IMR-90 (cell line): Measurements from ENCODE around the gene CYP4V2. TPM values are rescaled to one million over a fixed set of nuclear protein-coding genes. Genes with fewer than 3 reads are reported as not detected.

Experiments used
- ATAC-seq: fragments of 200-7000 bp; cut with Tn5 transposase; 2 replicates; pipeline ENCODE4 v1.9.1; 2020; ENCODE audit warnings: low read depth, mild to moderate bottlenecking, moderate library complexity
- BruUV-seq: library from RNA; stranded (reverse); fragments of 400-500 nt; replicated peaks from 2 replicates; lab custom pipeline; 2021; lab: Mats Ljungman, UMichigan
- CTCF ChIA-PET: fragments of 300-600 bp; formaldehyde crosslinking; extraction: SDS; loops from one replicate; lab custom pipeline; 2021; ENCODE audit warnings: antibody characterized with exemption; lab: Yijun Ruan, JAX
- POLR2A ChIA-PET: fragments of 300-600 bp; sonication (Branson Sonifier 250); formaldehyde crosslinking; loops from one replicate; lab custom pipeline; 2022; ENCODE audit warnings: antibody characterized with exemption; ENCODE audit not compliant: unreplicated experiment; lab: Charles Lee
- DNase-seq: peaks from one replicate; pipeline ENCODE4 v3.0.0; 2013
- H2AFZ ChIP-seq: replicated peaks from 2 replicates; pipeline ENCODE3; 2013; ENCODE audit warnings: low read length, mild to moderate bottlenecking; ENCODE audit not compliant: poor library complexity
- H2AK5ac ChIP-seq: 2 replicates; pipeline ENCODE4 v1.6.1; 2013; ENCODE audit warnings: low read depth, low read length, inconsistent platforms
- H2AK9ac ChIP-seq: replicated peaks from 2 replicates; pipeline ENCODE3; 2013; ENCODE audit warnings: mild to moderate bottlenecking, low read depth, low read length, moderate library complexity; ENCODE audit not compliant: poor library complexity
- H2BK120ac ChIP-seq: 2 replicates; pipeline ENCODE4 v1.6.1; 2013; ENCODE audit warnings: low read depth, low read length, inconsistent platforms
- H2BK15ac ChIP-seq: 3 replicates; pipeline ENCODE4 v1.6.1; 2013; ENCODE audit warnings: low read depth, low read length, inconsistent platforms
- H2BK20ac ChIP-seq: 2 replicates; pipeline ENCODE4 v1.6.1; 2013; ENCODE audit warnings: low read depth, mild to moderate bottlenecking, inconsistent platforms, low read length, moderate library complexity
- H2BK5ac ChIP-seq: 2 replicates; pipeline ENCODE4 v1.6.1; 2013; ENCODE audit warnings: mild to moderate bottlenecking, low read depth, low read length, inconsistent platforms; ENCODE audit not compliant: poor library complexity, severe bottlenecking
- H3K14ac ChIP-seq: replicated peaks from 2 replicates; pipeline ENCODE4 v1.6.1; 2013; ENCODE audit warnings: low read depth, low read length, inconsistent platforms
- H3K18ac ChIP-seq: 2 replicates; pipeline ENCODE4 v1.6.1; 2013; ENCODE audit warnings: low read depth, low read length, control low read depth
- H3K23ac ChIP-seq: 2 replicates; pipeline ENCODE4 v1.6.1; 2013; ENCODE audit warnings: low read depth, low read length, inconsistent platforms
- H3K27ac ChIP-seq: 2 replicates; pipeline ENCODE4 v1.5.1; 2013; ENCODE audit warnings: mild to moderate bottlenecking, control low read depth, low read length; ENCODE audit not compliant: insufficient read depth
- H3K27me3 ChIP-seq: 2 replicates; pipeline ENCODE4 v1.6.1; 2013; ENCODE audit warnings: low read length; ENCODE audit not compliant: control insufficient read depth, insufficient read depth
- H3K36me3 ChIP-seq: 2 replicates; pipeline ENCODE4 v1.6.1; 2013; ENCODE audit warnings: low read length, mixed read lengths; ENCODE audit not compliant: control insufficient read depth, insufficient read depth
- H3K4ac ChIP-seq: 2 replicates; pipeline ENCODE4 v1.6.1; 2013; ENCODE audit warnings: low read depth, low read length, inconsistent platforms
- H3K4me1 ChIP-seq: 2 replicates; pipeline ENCODE4 v1.6.1; 2013; ENCODE audit warnings: low read length, mixed read lengths; ENCODE audit not compliant: control insufficient read depth, insufficient read depth
- H3K4me2 ChIP-seq: 2 replicates; pipeline ENCODE4 v1.6.1; 2013; ENCODE audit warnings: low read depth, mild to moderate bottlenecking, control low read depth, low read length, moderate library complexity
- H3K4me3 ChIP-seq: 2 replicates; pipeline ENCODE4 v1.5.1; 2013; ENCODE audit warnings: low read depth, mild to moderate bottlenecking, control low read depth, low read length, moderate library complexity; ENCODE audit not compliant: insufficient read depth
- H3K56ac ChIP-seq: 2 replicates; pipeline ENCODE4 v1.6.1; 2013; ENCODE audit warnings: low read length, inconsistent platforms; ENCODE audit not compliant: insufficient read depth; ENCODE audit errors: extremely low read depth
- H3K79me1 ChIP-seq, 2 experiments: 2 replicates each; pipeline ENCODE4 v1.6.1; 2013; ENCODE audit warnings: low read length in 2 of 2, inconsistent platforms in 1 of 2, low read depth in 1 of 2
- H3K9ac ChIP-seq: 2 replicates; pipeline ENCODE4 v1.6.1; 2013; ENCODE audit warnings: low read depth, low read length, control low read depth
- H3K9me1 ChIP-seq: 2 replicates; pipeline ENCODE4 v1.6.1; 2013; ENCODE audit warnings: low read length, inconsistent platforms; ENCODE audit not compliant: insufficient read depth
- H3K9me3 ChIP-seq: 2 replicates; pipeline ENCODE4 v1.6.1; 2013; ENCODE audit warnings: low read length; ENCODE audit not compliant: control insufficient read depth, insufficient read depth
- H4K20me1 ChIP-seq: 2 replicates; pipeline ENCODE4 v1.6.1; 2013; ENCODE audit warnings: low read length, inconsistent platforms; ENCODE audit not compliant: insufficient read depth
- H4K5ac ChIP-seq: 2 replicates; pipeline ENCODE4 v1.6.1; 2013; ENCODE audit warnings: mild to moderate bottlenecking, low read depth, low read length, control low read depth
- H4K8ac ChIP-seq, 2 experiments: 2 replicates each; pipeline ENCODE4 v1.6.1; 2013; ENCODE audit warnings: low read depth in 2 of 2, low read length in 2 of 2, control low read depth in 1 of 2, inconsistent platforms in 1 of 2
- H4K91ac ChIP-seq: 2 replicates; pipeline ENCODE4 v1.6.1; 2013; ENCODE audit warnings: low read depth, low read length, inconsistent platforms; ENCODE audit not compliant: insufficient read depth
- BHLHE40 ChIP-seq: fragments of 150-350 bp; IDR thresholded peaks from 2 replicates; pipeline ENCODE4 v1.6.1; 2016; ENCODE audit warnings: mild to moderate bottlenecking, low read depth, low read length
- CEBPB ChIP-seq: IDR thresholded peaks from 2 replicates; pipeline ENCODE4 v1.6.1; 2012; ENCODE audit warnings: low read depth, low read length, improper control_type of control experiment
- CHD1 ChIP-seq: IDR thresholded peaks from 2 replicates; pipeline ENCODE4 v1.6.1; 2012; ENCODE audit warnings: low read depth, low read length, improper control_type of control experiment
- FOS ChIP-seq: fragments of 150-350 bp; IDR thresholded peaks from 2 replicates; pipeline ENCODE4 v1.6.1; 2016; ENCODE audit warnings: low read depth, low read length
- MAFK ChIP-seq: IDR thresholded peaks from 2 replicates; pipeline ENCODE4 v1.6.1; 2012; ENCODE audit warnings: low read depth, low read length, improper control_type of control experiment
- MAZ ChIP-seq: IDR thresholded peaks from 2 replicates; pipeline ENCODE4 v1.6.1; 2012; ENCODE audit warnings: low read depth, mild to moderate bottlenecking, low read length, improper control_type of control experiment, moderate library complexity, borderline replicate concordance
- MXI1 ChIP-seq: IDR thresholded peaks from 2 replicates; pipeline ENCODE4 v1.6.1; 2012; ENCODE audit warnings: low read depth, mild to moderate bottlenecking, low read length, moderate library complexity, borderline replicate concordance
- NFE2L2 ChIP-seq: fragments of 150-350 bp; IDR thresholded peaks from 2 replicates; pipeline ENCODE4 v1.6.1; 2016; ENCODE audit warnings: low read depth, mild to moderate bottlenecking, low read length
- POLR2A ChIP-seq: IDR thresholded peaks from 2 replicates; pipeline ENCODE4 v1.6.1; 2012; ENCODE audit warnings: mild to moderate bottlenecking, low read depth, low read length
- RAD21 ChIP-seq: IDR thresholded peaks from 2 replicates; pipeline ENCODE4 v1.6.1; 2012; ENCODE audit warnings: low read length, improper control_type of control experiment
- RCOR1 ChIP-seq: IDR thresholded peaks from 2 replicates; pipeline ENCODE4 v1.6.1; 2012; ENCODE audit warnings: mild to moderate bottlenecking, low read length, improper control_type of control experiment; ENCODE audit not compliant: insufficient replicate concordance
- RFX5 ChIP-seq: IDR thresholded peaks from 2 replicates; pipeline ENCODE4 v1.8.0; 2012; ENCODE audit warnings: low read depth, mild to moderate bottlenecking, low read length, moderate library complexity
- SMC3 ChIP-seq: fragments of 150-350 bp; IDR thresholded peaks from 2 replicates; pipeline ENCODE4 v1.6.1; 2016; ENCODE audit warnings: low read depth, mild to moderate bottlenecking, antibody characterized with exemption, low read length, moderate library complexity
- WGBS, 2 experiments: methylation state at CpG; one replicate each; pipeline versions ENCODE4 v1.1.5 to v1.1.7; 2013; ENCODE audit warnings: missing lambda C conversion rate in 2 of 2; ENCODE audit not compliant: insufficient read length in 1 of 2; ENCODE audit errors: extremely low coverage in 2 of 2; 5-methylcytosine and 5-hydroxymethylcytosine counted together
- dilution Hi-C: fragments of 300-500 bp; cut with HindIII; formaldehyde crosslinking; loops from one replicate; pipeline ENCODE4 v1.14.3; 2018; ENCODE audit warnings: low sequenced_read_pairs; ENCODE audit not compliant: unreplicated experiment
- in situ Hi-C: fragments of 300-500 bp; cut with MboI; formaldehyde crosslinking; loops from 3 replicates; pipeline ENCODE4 v1.14.3; 2019; ENCODE audit warnings: low sequenced_read_pairs, inconsistent platforms, mixed read lengths
- intact Hi-C: fragments of 100-400 bp; cut with micrococcal nuclease; formaldehyde crosslinking; loops from 2 replicates; pipeline ENCODE4 v1.10.0; 2022
- polyA plus RNA-seq, 3 experiments: library from polyadenylated mRNA; depleted of rRNA; stranded (reverse); fragments of >200 nt; gene quantifications; 2 replicates each; pipeline ENCODE4 v1.2.3, GENCODE V29; 2012; ENCODE audit warnings: low replicate concordance in 1 of 3
- total RNA-seq: library from RNA; depleted of rRNA; stranded (reverse); fragments of >200 nt; gene quantifications from 2 replicates; pipeline ENCODE4 v1.2.3, GENCODE V29; 2012
- TF ChIP-seq, protein P1 (sequence below): conservative IDR thresholded peaks from 2 replicates; pipeline ENCODE4 v1.5.1; 2012; ENCODE audit warnings: mild to moderate bottlenecking, low read depth, low read length, improper control_type of control experiment
- TF ChIP-seq, protein P2 (sequence below): fragments of 150-350 bp; IDR thresholded peaks from 2 replicates; pipeline ENCODE4 v1.6.1; 2016; ENCODE audit warnings: low read depth, mild to moderate bottlenecking, low read length, moderate library complexity, borderline replicate concordance
- TF ChIP-seq, protein P3 (sequence below): fragments of 150-350 bp; IDR thresholded peaks from 2 replicates; pipeline ENCODE4 v1.6.1; 2017; ENCODE audit warnings: mild to moderate bottlenecking, antibody characterized with exemption, low read length, low read depth

Gene CYP4V2
- total and polyA plus RNA-seq, 2 of the 4 experiments (the other 2 are of a cell fraction) = 3.9 to 4.1 TPM

DNA sequence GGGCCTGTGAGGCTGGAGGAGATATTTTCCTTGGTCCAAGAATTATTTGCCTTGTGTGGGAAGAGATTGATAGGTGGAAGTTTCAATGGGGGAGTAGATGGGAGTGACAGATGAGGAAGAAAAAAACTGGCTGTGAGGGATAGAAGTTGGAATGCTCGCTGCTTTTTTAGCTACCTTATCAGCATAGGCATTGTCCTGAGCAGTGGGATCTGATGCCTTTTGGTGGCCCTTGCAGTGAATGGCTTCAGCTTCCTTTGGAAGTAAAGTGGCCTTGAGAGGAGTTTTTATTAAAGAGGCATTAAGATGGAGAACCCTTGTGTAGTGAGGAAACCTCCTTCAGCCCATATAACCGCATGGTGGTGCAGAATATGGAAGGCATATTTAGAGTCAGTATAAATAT, 52.0 kb downstream of the CYP4V2 start:
- no peak overlapping the region for H2AK9ac ChIP-seq
- H3K9ac ChIP-seq = no peak overlapping the region
- H3K36me3 ChIP-seq = no peaks in the 10 kb centered on the region
- H2BK5ac ChIP-seq = no peak overlapping the region
- no peak overlapping the region for H4K91ac ChIP-seq
- H3K4me2 ChIP-seq = no peak overlapping the region
- DNase-seq = no peak
- H3K4ac ChIP-seq = no peak overlapping the region
- H3K4me3 ChIP-seq = no peak overlapping the region
- H3K23ac ChIP-seq = no peak overlapping the region
- no peak overlapping the region for H3K56ac ChIP-seq
- no peaks in the 10 kb centered on the region for H3K79me1 ChIP-seq
- no peak overlapping the region for H3K14ac ChIP-seq
- no peak overlapping the region for H2AFZ ChIP-seq
- H3K27ac ChIP-seq = no peak overlapping the region
- TF ChIP-seq FOS (no peak), RFX5 (no peak), RAD21 (no peak), CEBPB (no peak), MAFK (no peak), SMC3 (no peak), RCOR1 (no peak), MXI1 (no peak), CHD1 (no peak), MAZ (no peak), BHLHE40 (no peak), NFE2L2 (no peak), POLR2A (no peak)
- TF ChIP-seq, protein P1, sequence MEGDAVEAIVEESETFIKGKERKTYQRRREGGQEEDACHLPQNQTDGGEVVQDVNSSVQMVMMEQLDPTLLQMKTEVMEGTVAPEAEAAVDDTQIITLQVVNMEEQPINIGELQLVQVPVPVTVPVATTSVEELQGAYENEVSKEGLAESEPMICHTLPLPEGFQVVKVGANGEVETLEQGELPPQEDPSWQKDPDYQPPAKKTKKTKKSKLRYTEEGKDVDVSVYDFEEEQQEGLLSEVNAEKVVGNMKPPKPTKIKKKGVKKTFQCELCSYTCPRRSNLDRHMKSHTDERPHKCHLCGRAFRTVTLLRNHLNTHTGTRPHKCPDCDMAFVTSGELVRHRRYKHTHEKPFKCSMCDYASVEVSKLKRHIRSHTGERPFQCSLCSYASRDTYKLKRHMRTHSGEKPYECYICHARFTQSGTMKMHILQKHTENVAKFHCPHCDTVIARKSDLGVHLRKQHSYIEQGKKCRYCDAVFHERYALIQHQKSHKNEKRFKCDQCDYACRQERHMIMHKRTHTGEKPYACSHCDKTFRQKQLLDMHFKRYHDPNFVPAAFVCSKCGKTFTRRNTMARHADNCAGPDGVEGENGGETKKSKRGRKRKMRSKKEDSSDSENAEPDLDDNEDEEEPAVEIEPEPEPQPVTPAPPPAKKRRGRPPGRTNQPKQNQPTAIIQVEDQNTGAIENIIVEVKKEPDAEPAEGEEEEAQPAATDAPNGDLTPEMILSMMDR = no peak
- TF ChIP-seq, protein P2, sequence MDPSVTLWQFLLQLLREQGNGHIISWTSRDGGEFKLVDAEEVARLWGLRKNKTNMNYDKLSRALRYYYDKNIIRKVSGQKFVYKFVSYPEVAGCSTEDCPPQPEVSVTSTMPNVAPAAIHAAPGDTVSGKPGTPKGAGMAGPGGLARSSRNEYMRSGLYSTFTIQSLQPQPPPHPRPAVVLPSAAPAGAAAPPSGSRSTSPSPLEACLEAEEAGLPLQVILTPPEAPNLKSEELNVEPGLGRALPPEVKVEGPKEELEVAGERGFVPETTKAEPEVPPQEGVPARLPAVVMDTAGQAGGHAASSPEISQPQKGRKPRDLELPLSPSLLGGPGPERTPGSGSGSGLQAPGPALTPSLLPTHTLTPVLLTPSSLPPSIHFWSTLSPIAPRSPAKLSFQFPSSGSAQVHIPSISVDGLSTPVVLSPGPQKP = no peak
- TF ChIP-seq, protein P3, sequence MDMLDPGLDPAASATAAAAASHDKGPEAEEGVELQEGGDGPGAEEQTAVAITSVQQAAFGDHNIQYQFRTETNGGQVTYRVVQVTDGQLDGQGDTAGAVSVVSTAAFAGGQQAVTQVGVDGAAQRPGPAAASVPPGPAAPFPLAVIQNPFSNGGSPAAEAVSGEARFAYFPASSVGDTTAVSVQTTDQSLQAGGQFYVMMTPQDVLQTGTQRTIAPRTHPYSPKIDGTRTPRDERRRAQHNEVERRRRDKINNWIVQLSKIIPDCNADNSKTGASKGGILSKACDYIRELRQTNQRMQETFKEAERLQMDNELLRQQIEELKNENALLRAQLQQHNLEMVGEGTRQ = no peak
- ATAC-seq = no peak
- no peak overlapping the region for H2AK5ac ChIP-seq
- no CpG with 5 or more reads among the region's 2 CpGs for WGBS, 2 experiments
- no TSS peak for BruUV-seq
- no peak overlapping the region for H2BK20ac ChIP-seq
- no peaks in the 10 kb centered on the region for H4K20me1 ChIP-seq
- no peak overlapping the region for H2BK120ac ChIP-seq
- ChIA-PET CTCF (no interaction called here), POLR2A (no interaction called here)
- in situ Hi-C loops (no loop called here), intact Hi-C loops (no loop called here), dilution Hi-C loops (no loop called here)
- no peaks in the 10 kb centered on the region for H3K9me1 ChIP-seq
- no peaks in the 10 kb centered on the region for H3K9me3 ChIP-seq
- no peak overlapping the region for H4K5ac ChIP-seq
- H4K8ac ChIP-seq = no peak overlapping the region
- no peak overlapping the region for H2BK15ac ChIP-seq
- no peak overlapping the region for H3K18ac ChIP-seq
- H3K27me3 ChIP-seq = no peaks in the 10 kb centered on the region
- H3K4me1 ChIP-seq = no peaks in the 10 kb centered on the region
